Measurements from ENCODE around the gene ANKS1B.

GRCh38 chr12:99479149-99479548 is 505.6 kb downstream of the ANKS1B start:
- TF ChIP-seq ZFP69B (tag by site-specific recombination; IDR thresholded peaks at IDR 0.05): no peak
- TF ChIP-seq ZNF114 (tag by site-specific recombination; IDR thresholded peaks at IDR 0.05): no peak
- no peak for TF ChIP-seq ZNF596 (tag by site-specific recombination; IDR thresholded peaks at IDR 0.05)
- TF ChIP-seq CTCF (tag by site-specific recombination; IDR thresholded peaks at IDR 0.05): no peak
- no peak for TF ChIP-seq PATZ1 (tag by site-specific recombination; IDR thresholded peaks at IDR 0.05)
- no peak for TF ChIP-seq PRDM1 (tag by site-specific recombination; IDR thresholded peaks at IDR 0.05)
- TF ChIP-seq SETDB1 (IDR thresholded peaks at IDR 0.05; ENCODE audit: insufficient read length, low read length): no peak

All from HEK293 (cell line).